ENCODE measurements around the gene SGCD.

SGCD gene

DNA sequence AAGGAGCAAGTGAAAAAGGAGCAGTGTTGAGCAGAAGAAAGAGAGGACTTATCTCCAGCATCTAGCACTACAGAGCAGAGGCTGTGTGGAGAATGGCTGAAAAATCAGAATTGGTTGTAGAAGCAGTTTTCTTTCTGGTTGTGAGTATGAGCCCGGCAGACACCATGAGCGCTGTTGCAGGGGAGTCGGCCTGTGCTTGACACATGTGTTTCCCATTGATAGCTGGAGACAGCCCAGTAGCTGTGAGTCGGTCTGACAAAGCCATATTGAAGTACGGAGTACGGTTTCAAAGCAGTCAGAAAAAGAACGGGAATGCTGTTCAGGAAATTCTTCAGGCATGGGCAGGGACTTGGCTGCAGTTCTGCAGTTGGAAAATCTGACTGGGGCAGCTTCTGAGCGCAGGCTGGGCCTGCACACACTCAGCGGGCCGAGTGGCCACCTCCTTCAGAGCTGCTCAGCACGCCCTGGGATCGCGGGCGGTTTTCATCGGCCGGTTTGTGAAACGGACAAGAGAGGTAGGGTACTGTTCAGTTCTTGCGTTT is at the start of gene SGCD:
Gene SGCD, plus strand, starts transcription at position 447 of the 542 bp plus-strand sequence.
- no peaks in the 10 kb centered on the region for H3K36me3 ChIP-seq (replicated peaks; ENCODE audit: low read depth, low read length)
- H3K9ac ChIP-seq (ENCODE audit: low read length), result no peak within 1 kb of the TSS
- H3K9me3 ChIP-seq (ENCODE audit: insufficient read depth, low read length), result no peaks in the 10 kb centered on the region
- H3K79me2 ChIP-seq (ENCODE audit: low read length), result no peaks in the 10 kb centered on the region
- H3K27ac ChIP-seq (ENCODE audit: low read length), result no peak within 1 kb of the TSS
- H3K4me2 ChIP-seq (ENCODE audit: low read length), result no peak within 1 kb of the TSS
- H4K20me1 ChIP-seq (ENCODE audit: insufficient read depth, low read length), result no peaks in the 10 kb centered on the region
- no peaks in the 10 kb centered on the region for H3K27me3 ChIP-seq (ENCODE audit: low read depth, low read length)
- TF ChIP-seq EZH2phosphoT487 (IDR thresholded peaks at IDR 0.05; ENCODE audit: low read depth), result no peak
- TF ChIP-seq, protein P1, sequence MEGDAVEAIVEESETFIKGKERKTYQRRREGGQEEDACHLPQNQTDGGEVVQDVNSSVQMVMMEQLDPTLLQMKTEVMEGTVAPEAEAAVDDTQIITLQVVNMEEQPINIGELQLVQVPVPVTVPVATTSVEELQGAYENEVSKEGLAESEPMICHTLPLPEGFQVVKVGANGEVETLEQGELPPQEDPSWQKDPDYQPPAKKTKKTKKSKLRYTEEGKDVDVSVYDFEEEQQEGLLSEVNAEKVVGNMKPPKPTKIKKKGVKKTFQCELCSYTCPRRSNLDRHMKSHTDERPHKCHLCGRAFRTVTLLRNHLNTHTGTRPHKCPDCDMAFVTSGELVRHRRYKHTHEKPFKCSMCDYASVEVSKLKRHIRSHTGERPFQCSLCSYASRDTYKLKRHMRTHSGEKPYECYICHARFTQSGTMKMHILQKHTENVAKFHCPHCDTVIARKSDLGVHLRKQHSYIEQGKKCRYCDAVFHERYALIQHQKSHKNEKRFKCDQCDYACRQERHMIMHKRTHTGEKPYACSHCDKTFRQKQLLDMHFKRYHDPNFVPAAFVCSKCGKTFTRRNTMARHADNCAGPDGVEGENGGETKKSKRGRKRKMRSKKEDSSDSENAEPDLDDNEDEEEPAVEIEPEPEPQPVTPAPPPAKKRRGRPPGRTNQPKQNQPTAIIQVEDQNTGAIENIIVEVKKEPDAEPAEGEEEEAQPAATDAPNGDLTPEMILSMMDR (IDR thresholded peaks at IDR 0.05; ENCODE audit: low read depth, low read length), result no peak
- H3K4me3 ChIP-seq (ENCODE audit: low read length), result no peak within 1 kb of the TSS
- H3K4me1 ChIP-seq (ENCODE audit: low read length), result no peaks in the 10 kb centered on the region
- H2AFZ ChIP-seq (ENCODE audit: low read depth, low read length), result no peak within 1 kb of the TSS

DNA sequence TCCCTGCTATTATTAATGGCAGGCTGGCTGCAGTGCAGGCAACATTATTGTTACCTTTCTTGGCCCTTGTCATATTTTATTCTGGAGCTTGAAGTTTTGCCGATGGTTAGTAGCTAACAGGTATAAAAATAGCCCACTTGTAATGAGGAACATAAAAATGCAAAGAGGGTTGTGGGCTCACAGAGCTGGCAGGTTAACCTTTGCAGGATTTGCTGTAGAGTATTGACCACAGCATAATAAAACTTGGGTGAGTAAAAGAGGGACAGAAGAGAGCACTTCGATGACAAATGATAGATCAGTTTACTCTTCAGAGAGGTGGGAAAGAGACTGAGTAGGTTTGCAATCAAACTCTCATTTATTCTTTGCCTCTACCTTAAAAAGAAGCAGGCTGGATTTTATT is 49.7 kb upstream of the SGCD start:
- Histone ChIP-seq H3K4me2 (ENCODE audit: low read length) (no peak overlapping the region), H3K27me3 (ENCODE audit: low read depth, low read length) (no peaks in the 10 kb centered on the region), H4K20me1 (ENCODE audit: insufficient read depth, low read length) (no peaks in the 10 kb centered on the region), H3K4me1 (ENCODE audit: low read length) (no peaks in the 10 kb centered on the region), H3K9me3 (ENCODE audit: insufficient read depth, low read length) (no peaks in the 10 kb centered on the region), H3K9ac (ENCODE audit: low read length) (no peak overlapping the region), H3K27ac (ENCODE audit: low read length) (no peak overlapping the region), H3K4me3 (ENCODE audit: low read length) (no peak overlapping the region), H3K79me2 (ENCODE audit: low read length) (no peaks in the 10 kb centered on the region), H2AFZ (ENCODE audit: low read depth, low read length) (no peak overlapping the region), H3K36me3 (replicated peaks; ENCODE audit: low read depth, low read length) (no peaks in the 10 kb centered on the region)
- no peak for TF ChIP-seq EZH2phosphoT487 (IDR thresholded peaks at IDR 0.05; ENCODE audit: low read depth)
- TF ChIP-seq, protein P1 (IDR thresholded peaks at IDR 0.05; ENCODE audit: low read depth, low read length), result no peak

DNA sequence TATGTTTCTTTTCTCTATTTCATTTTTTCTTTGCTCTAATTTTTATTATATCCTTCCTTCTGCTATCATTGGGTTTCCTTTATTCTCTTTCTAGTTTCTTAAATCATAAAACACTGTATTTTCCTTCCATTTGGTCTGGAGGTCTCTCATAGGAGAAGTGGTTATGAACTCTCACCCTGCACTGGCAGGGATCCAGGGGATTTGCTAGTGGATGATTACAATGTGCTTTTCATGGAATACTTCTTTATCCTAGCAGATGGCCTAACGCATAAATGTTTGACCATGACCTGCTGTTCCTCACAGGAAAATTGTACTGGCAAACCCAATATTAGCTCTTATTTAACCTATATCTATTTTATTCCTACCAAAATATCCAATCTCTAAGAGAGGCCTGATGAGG is 31.5 kb upstream of the SGCD start:
- TF ChIP-seq EZH2phosphoT487 (IDR thresholded peaks at IDR 0.05; ENCODE audit: low read depth), result no peak
- TF ChIP-seq, protein P1 (IDR thresholded peaks at IDR 0.05; ENCODE audit: low read depth, low read length), result no peak

DNA sequence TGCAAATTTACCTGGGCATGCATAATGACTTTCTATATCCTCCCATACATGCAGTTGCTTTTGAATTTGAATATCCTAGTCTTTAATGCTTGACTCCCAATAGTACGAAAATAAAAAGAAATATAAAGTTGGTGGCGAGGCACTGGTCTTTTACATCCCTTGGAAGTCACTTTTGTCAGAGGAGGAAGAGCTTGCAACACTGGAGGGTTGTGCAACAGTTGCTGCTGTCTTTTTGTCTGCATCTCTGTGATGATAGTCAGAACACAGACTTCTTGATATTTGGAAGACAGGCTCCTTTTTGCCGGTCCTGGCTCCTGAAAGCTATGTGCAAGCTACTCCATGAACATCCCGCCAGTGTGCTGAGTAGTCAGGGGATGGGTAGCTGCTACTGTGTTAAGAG is 16.8 kb upstream of the SGCD start:
- TF ChIP-seq, protein P1 (IDR thresholded peaks at IDR 0.05; ENCODE audit: low read depth, low read length), result no peak
- TF ChIP-seq EZH2phosphoT487 (IDR thresholded peaks at IDR 0.05; ENCODE audit: low read depth), result no peak
- H3K4me3 ChIP-seq (ENCODE audit: low read length), result no peak overlapping the region
- no peak overlapping the region for H3K4me2 ChIP-seq (ENCODE audit: low read length)
- no peaks in the 10 kb centered on the region for H3K27me3 ChIP-seq (ENCODE audit: low read depth, low read length)
- H3K9me3 ChIP-seq (ENCODE audit: insufficient read depth, low read length), result no peaks in the 10 kb centered on the region
- H3K4me1 ChIP-seq (ENCODE audit: low read length), result no peaks in the 10 kb centered on the region
- no peak overlapping the region for H3K9ac ChIP-seq (ENCODE audit: low read length)
- H3K79me2 ChIP-seq (ENCODE audit: low read length), result no peaks in the 10 kb centered on the region
- no peaks in the 10 kb centered on the region for H3K36me3 ChIP-seq (replicated peaks; ENCODE audit: low read depth, low read length)
- no peaks in the 10 kb centered on the region for H4K20me1 ChIP-seq (ENCODE audit: insufficient read depth, low read length)
- H3K27ac ChIP-seq (ENCODE audit: low read length), result no peak overlapping the region
- H2AFZ ChIP-seq (ENCODE audit: low read depth, low read length), result no peak overlapping the region

More for the DNA sequence above, 31.5 kb upstream of the SGCD start:
- Histone ChIP-seq H3K4me2 (ENCODE audit: low read length) (no peak overlapping the region), H3K9ac (ENCODE audit: low read length) (no peak overlapping the region), H3K4me3 (ENCODE audit: low read length) (no peak overlapping the region), H3K79me2 (ENCODE audit: low read length) (no peaks in the 10 kb centered on the region), H3K9me3 (ENCODE audit: insufficient read depth, low read length) (no peaks in the 10 kb centered on the region), H3K27ac (ENCODE audit: low read length) (no peak overlapping the region), H3K27me3 (ENCODE audit: low read depth, low read length) (no peaks in the 10 kb centered on the region), H4K20me1 (ENCODE audit: insufficient read depth, low read length) (no peaks in the 10 kb centered on the region), H2AFZ (ENCODE audit: low read depth, low read length) (no peak overlapping the region), H3K4me1 (ENCODE audit: low read length) (no peaks in the 10 kb centered on the region), H3K36me3 (replicated peaks; ENCODE audit: low read depth, low read length) (no peaks in the 10 kb centered on the region)
